Measurements from ENCODE around the gene MEF2C.

- TF ChIP-seq CTCF (CRISPR knock-in tag; IDR thresholded peaks at IDR 0.05): no peak
- no peak for TF ChIP-seq ZNF569 (CRISPR knock-in tag; IDR thresholded peaks at IDR 0.05; ENCODE audit: borderline replicate concordance)
- no peak for TF ChIP-seq HNRNPK (IDR thresholded peaks at IDR 0.05; ENCODE audit: low read depth, low read length, poor library complexity, severe bottlenecking)
- TF ChIP-seq THAP8 (CRISPR knock-in tag; IDR thresholded peaks at IDR 0.05; ENCODE audit: borderline replicate concordance): no peak
- TF ChIP-seq SP1 (IDR thresholded peaks at IDR 0.05): no peak
- no peak for TF ChIP-seq SP1 (CRISPR knock-in tag; IDR thresholded peaks at IDR 0.05)
- no peak for TF ChIP-seq NRL (CRISPR knock-in tag; IDR thresholded peaks at IDR 0.05; ENCODE audit: borderline replicate concordance)
- no peak for TF ChIP-seq EZH2 (conservative IDR thresholded peaks at IDR 0.05; ENCODE audit: low read depth, low read length)
- TF ChIP-seq ZBTB4 (CRISPR knock-in tag; IDR thresholded peaks at IDR 0.05; ENCODE audit: borderline replicate concordance): no peak
- TF ChIP-seq ARID3A (IDR thresholded peaks at IDR 0.05; ENCODE audit: low read depth, low read length): no peak
- TF ChIP-seq RXRA (CRISPR knock-in tag; IDR thresholded peaks at IDR 0.05): no peak
Observed at GRCh38 chr5:88823201-88823600, 59.8 kb downstream of the MEF2C start.
